Activated B cell treated with CpG ODN at 0.5 μM for 24 hours (primary cell): Measurements from ENCODE around the gene CDK12. TPM values are rescaled to one million over a fixed set of nuclear protein-coding genes. Genes with fewer than 3 reads are reported as not detected.
"Not testable (repeated sequence)": the region's sequence is repeated elsewhere in the genome, so short reads cannot be mapped to it uniquely, and the experiment has no call there.

Experiments
- ATAC-seq: fragments of 200-7000 bp; cut with Tn5 transposase; one replicate; pipeline ENCODE4 v1.10.0; 2021; ENCODE audit warnings: low read depth, mild to moderate bottlenecking, moderate library complexity
- CTCF ChIA-PET: fragments of 350-600 bp; sonication (Branson Sonifier 250); formaldehyde crosslinking; loops from one replicate; lab custom pipeline; 2021; ENCODE audit warnings: antibody characterized with exemption; lab: Charles Lee
- POLR2A ChIA-PET: fragments of 350-600 bp; sonication (Branson Sonifier 250); formaldehyde crosslinking; loops from one replicate; lab custom pipeline; 2021; ENCODE audit warnings: antibody characterized with exemption; lab: Charles Lee
- DNase-seq: peaks from one replicate; pipeline ENCODE4 v3.0.0; 2022
- H3K27ac Mint-ChIP-seq: one replicate; pipeline ENCODE4 v1.8.0; 2020; ENCODE audit warnings: mixed read lengths
- H3K27me3 Mint-ChIP-seq: one replicate; pipeline ENCODE4 v1.8.0; 2021; ENCODE audit warnings: mixed read lengths
- H3K36me3 Mint-ChIP-seq: one replicate; pipeline ENCODE4 v1.8.0; 2021; ENCODE audit warnings: low read depth, mixed read lengths
- H3K4me1 Mint-ChIP-seq: one replicate; pipeline ENCODE4 v1.8.0; 2021; ENCODE audit warnings: mixed read lengths
- H3K4me3 Mint-ChIP-seq: one replicate; pipeline ENCODE4 v1.8.0; 2020; ENCODE audit warnings: mild to moderate bottlenecking, mixed read lengths
- H3K9me3 Mint-ChIP-seq: one replicate; pipeline ENCODE4 v1.8.0; 2020; ENCODE audit warnings: mixed read lengths
- CTCF ChIP-seq: fragments of 200-600 bp; IDR thresholded peaks from one replicate; pipeline ENCODE4 v1.8.0; 2022; ENCODE audit warnings: antibody characterized with exemption, mild to moderate bottlenecking
- intact Hi-C: fragments of 100-400 bp; cut with micrococcal nuclease; formaldehyde crosslinking; loops from one replicate; pipeline ENCODE4 v1.15.1; 2024
- total RNA-seq: library from RNA; stranded (reverse); gene quantifications from 2 replicates; pipeline ENCODE4 v1.2.3, GENCODE V29; 2022

CDK12 gene
- total RNA-seq, 1 donor from 2014 or later, result 118 TPM

GRCh38 chr17:39461926-39462569 lies 762 bp downstream of the CDK12 start:
- ChIA-PET CTCF (no interaction called here), POLR2A (interaction anchor here (0.6 to 5.8 kb wide), 21 partner anchors 10 to 710 kb away, joined by 3 to 253 read pairs (median 4); partner anchors contain the start of genes FBXL20, LASP1, MED1 and MED24)
- Mint-ChIP-seq H3K27me3 (no peaks in the 10 kb centered on the region), H3K4me1 (peaks cover 54% of the 10 kb centered on the region), H3K36me3 (peaks cover 29% of the 10 kb centered on the region), H3K27ac (peak overlapping the region; percentile 98), H3K9me3 (no peaks in the 10 kb centered on the region), H3K4me3 (peak overlapping the region; percentile 97)
- intact Hi-C loops, result loop anchor here (1.0 to 2.0 kb wide), 8 partner anchors 11 to 710 kb away; partner anchors contain the start of genes CASC3, MED1, PSMB3 and PSMD3
- ATAC-seq (peak; percentile 6), DNase-seq (no peak)
- no peak for TF ChIP-seq CTCF

- ATAC-seq, result no peak
- peak overlapping the region; percentile 97 for H3K4me3 Mint-ChIP-seq
- TF ChIP-seq CTCF, result no peak
- DNase-seq, result peak; percentile 17
- H3K27me3 Mint-ChIP-seq, result no peaks in the 10 kb centered on the region
- intact Hi-C loops, result no loop called here
- peaks cover 35% of the 10 kb centered on the region for H3K36me3 Mint-ChIP-seq
- ChIA-PET CTCF (no interaction called here), POLR2A (interaction anchor here (0.6 to 5.8 kb wide), 8 partner anchors 11 to 1855 kb away, joined by 3 to 253 read pairs (median 6); partner anchors contain the start of genes FBXL20 and MED1)
- no peaks in the 10 kb centered on the region for H3K9me3 Mint-ChIP-seq
- H3K27ac Mint-ChIP-seq, result peak overlapping the region; percentile 98
- H3K4me1 Mint-ChIP-seq, result peaks cover 59% of the 10 kb centered on the region
These were observed 1.5 kb downstream of the CDK12 start for GRCh38 chr17:39462631-39463375.

GRCh38 chr17:39464639-39465181 lies 3.4 kb downstream of the CDK12 start:
- H3K4me1 Mint-ChIP-seq, result peaks cover 59% of the 10 kb centered on the region
- CTCF ChIA-PET, H3K27ac Mint-ChIP-seq, intact Hi-C loops, ATAC-seq, DNase-seq, H3K9me3 Mint-ChIP-seq, H3K27me3 Mint-ChIP-seq: not testable (repeated sequence)
- POLR2A ChIA-PET, result interaction anchor here (0.6 to 5.8 kb wide), 3 partner anchors 13 to 360 kb away, joined by 3 to 253 read pairs (median 4); partner anchors contain the start of gene MED1
- peak overlapping the region; percentile 97 for H3K4me3 Mint-ChIP-seq
- peaks cover 45% of the 10 kb centered on the region for H3K36me3 Mint-ChIP-seq

GRCh38 chr17:39468610-39469009 lies 7.3 kb downstream of the CDK12 start:
- ATAC-seq, H3K9me3 Mint-ChIP-seq, H3K27me3 Mint-ChIP-seq, DNase-seq, POLR2A ChIA-PET, H3K4me3 Mint-ChIP-seq, CTCF ChIA-PET, H3K27ac Mint-ChIP-seq, intact Hi-C loops: not testable (repeated sequence)
- Mint-ChIP-seq H3K4me1 (peaks cover 33% of the 10 kb centered on the region), H3K36me3 (peaks cover 48% of the 10 kb centered on the region)

GRCh38 chr17:39473310-39473709 lies 12.0 kb downstream of the CDK12 start:
- Mint-ChIP-seq H3K4me3 (no peak overlapping the region), H3K27ac (no peak overlapping the region), H3K9me3 (no peaks in the 10 kb centered on the region), H3K27me3 (no peaks in the 10 kb centered on the region), H3K4me1 (no peaks in the 10 kb centered on the region), H3K36me3 (peaks cover 50% of the 10 kb centered on the region)
- TF ChIP-seq CTCF, result no peak
- POLR2A ChIA-PET, result no interaction called here
- ATAC-seq, result no peak
- DNase-seq, result no peak
- CTCF ChIA-PET, result no interaction called here
- intact Hi-C loops, result no loop called here

GRCh38 chr17:39479631-39480030 lies 18.3 kb downstream of the CDK12 start:
- intact Hi-C loops, H3K9me3 Mint-ChIP-seq, CTCF ChIA-PET, ATAC-seq, H3K27me3 Mint-ChIP-seq, POLR2A ChIA-PET, H3K27ac Mint-ChIP-seq, DNase-seq, H3K4me3 Mint-ChIP-seq, H3K4me1 Mint-ChIP-seq: not testable (repeated sequence)
- H3K36me3 Mint-ChIP-seq, result peaks cover 43% of the 10 kb centered on the region
